GM12878 (cell line): Measurements from ENCODE around the gene MAD1L1. TPM values are rescaled to one million over a fixed set of nuclear protein-coding genes. Genes with fewer than 3 reads are reported as not detected.

Experiments
- ATAC-seq: fragments of 200-7000 bp; cut with Tn5 transposase; 3 replicates; pipeline ENCODE4 v1.9.1; 2020; ENCODE audit warnings: mild to moderate bottlenecking, moderate library complexity
- BruUV-seq: library from RNA; stranded (reverse); fragments of 400-500 nt; replicated peaks from 2 replicates; lab custom pipeline; 2021; lab: Mats Ljungman, UMichigan
- CTCF ChIA-PET: fragments of 300-600 bp; sonication (Branson Sonifier 250); formaldehyde crosslinking; extraction: SDS; loops from one replicate; lab custom pipeline; 2021; ENCODE audit warnings: inconsistent platforms; lab: Yijun Ruan, JAX
- POLR2A ChIA-PET: fragments of 350-600 bp; formaldehyde crosslinking; extraction: SDS; loops from one replicate; lab custom pipeline; 2021; ENCODE audit warnings: inconsistent platforms; lab: Charles Lee
- RAD21 ChIA-PET: fragments of 300-600 bp; sonication (Branson Sonifier 250); formaldehyde crosslinking; loops from one replicate; lab custom pipeline; 2023; ENCODE audit warnings: antibody characterized with exemption; ENCODE audit not compliant: unreplicated experiment; lab: Charles Lee
- SMC1A ChIA-PET: fragments of 300-600 bp; sonication (Branson Sonifier 250); formaldehyde crosslinking; loops from one replicate; lab custom pipeline; 2023; ENCODE audit not compliant: unreplicated experiment, uncharacterized antibody; lab: Charles Lee
- DNase-seq: peaks from one replicate; pipeline ENCODE4 v3.0.0-alpha.2; 2011; ENCODE audit warnings: low read depth, low spot score
- FAIRE-seq: peaks from 3 replicates; lab custom pipeline; 2011; peaks lifted over from hg19 to GRCh38; lab: Jason Lieb, UNC
- H2AFZ ChIP-seq: 2 replicates; pipeline ENCODE4 v1.6.0; 2011; ENCODE audit warnings: low read depth, low read length, control low read depth; ENCODE audit not compliant: control insufficient read depth
- H3K27ac ChIP-seq: 2 replicates; pipeline ENCODE4 v1.5.1; 2011; ENCODE audit warnings: control low read depth; ENCODE audit not compliant: control insufficient read depth, insufficient read depth
- H3K27me3 ChIP-seq, 2 experiments: replicated peaks in 1 of 2; 2 replicates each; pipeline versions ENCODE4 v1.6.0 to v1.6.1; 2011; ENCODE audit warnings: low read length in 1 of 2; ENCODE audit not compliant: control insufficient read depth in 2 of 2, insufficient read depth in 2 of 2
- H3K36me3 ChIP-seq, 2 experiments: 2 replicates each; pipeline ENCODE4 v1.5.1; 2011; ENCODE audit warnings: low read length in 1 of 2; ENCODE audit not compliant: control insufficient read depth in 2 of 2, insufficient read depth in 2 of 2
- H3K4me1 ChIP-seq: 2 replicates; pipeline ENCODE4 v1.6.1; 2011; ENCODE audit warnings: mild to moderate bottlenecking, low read length, moderate library complexity, mixed read lengths; ENCODE audit not compliant: control insufficient read depth, insufficient read depth
- H3K4me2 ChIP-seq: 2 replicates; pipeline ENCODE4 v1.6.0; 2011; ENCODE audit warnings: control low read depth; ENCODE audit not compliant: control insufficient read depth, insufficient read depth
- H3K4me3 ChIP-seq: fragments of 200-600 bp; sonication (generic); 2 replicates; pipeline ENCODE4 v1.5.1; 2016
- H3K79me2 ChIP-seq: 2 replicates; pipeline ENCODE4 v1.6.0; 2011; ENCODE audit warnings: low read length; ENCODE audit not compliant: control insufficient read depth, insufficient read depth
- H3K9ac ChIP-seq: 2 replicates; pipeline ENCODE4 v1.8.0; 2011; ENCODE audit warnings: low read length, control low read depth, mixed read lengths; ENCODE audit not compliant: control insufficient read depth, insufficient read depth
- H3K9me3 ChIP-seq: replicated peaks from 3 replicates; pipeline ENCODE4 v1.5.1; 2011; ENCODE audit warnings: mild to moderate bottlenecking, low read length; ENCODE audit not compliant: control insufficient read depth, insufficient read depth
- H4K20me1 ChIP-seq: 2 replicates; pipeline ENCODE4 v1.6.0; 2011; ENCODE audit not compliant: control insufficient read depth, insufficient read depth
- ASH2L ChIP-seq: fragments of 300-600, 200-600 bp; sonication (generic); IDR thresholded peaks from 2 replicates; pipeline ENCODE4 v1.6.1; 2017; ENCODE audit warnings: low read depth, mild to moderate bottlenecking, borderline replicate concordance
- BRCA1 ChIP-seq: IDR thresholded peaks from 2 replicates; pipeline ENCODE4 v1.6.1; 2011; ENCODE audit warnings: low read depth, low read length, improper control_type of control experiment
- CBFB ChIP-seq: IDR thresholded peaks from 2 replicates; pipeline ENCODE4 v1.6.1; 2016; ENCODE audit warnings: antibody characterized with exemption, low read depth
- GATAD2B ChIP-seq: fragments of 450-650 bp; conservative IDR thresholded peaks from 2 replicates; pipeline ENCODE4 v1.6.1; 2017; ENCODE audit warnings: low read depth, mild to moderate bottlenecking, moderate library complexity
- IKZF1 ChIP-seq: fragments of 450-650 bp; conservative IDR thresholded peaks from 2 replicates; pipeline ENCODE4 v1.6.1; 2017; ENCODE audit warnings: antibody characterized with exemption, mild to moderate bottlenecking
- NFIC ChIP-seq: IDR thresholded peaks from 2 replicates; pipeline ENCODE4 v1.6.1; 2012; ENCODE audit warnings: low read depth, mild to moderate bottlenecking, inconsistent platforms, low read length, moderate library complexity
- TCF7 ChIP-seq: IDR thresholded peaks from 2 replicates; pipeline ENCODE4 v1.6.1; 2014; ENCODE audit warnings: antibody characterized with exemption, borderline replicate concordance
- USF1 ChIP-seq: IDR thresholded peaks from 2 replicates; pipeline ENCODE4 v1.6.1; 2011; ENCODE audit warnings: borderline replicate concordance, low read depth, mild to moderate bottlenecking, moderate library complexity, mixed read lengths, low read length; ENCODE audit not compliant: insufficient read depth; ENCODE audit errors: extremely low read length
- USF2 ChIP-seq: IDR thresholded peaks from 2 replicates; pipeline ENCODE4 v1.6.1; 2011; ENCODE audit warnings: low read depth, low read length, improper control_type of control experiment, borderline replicate concordance
- YBX1 ChIP-seq: fragments of 450-650 bp; IDR thresholded peaks from 2 replicates; pipeline ENCODE4 v1.6.1; 2016; ENCODE audit warnings: antibody characterized with exemption
- ZBED1 ChIP-seq: IDR thresholded peaks from 2 replicates; pipeline ENCODE4 v1.6.1; 2016; ENCODE audit warnings: borderline replicate concordance
- WGBS: methylation state at CpG from one replicate; pipeline ENCODE4 v1.1.6; 2016; ENCODE audit warnings: low lambda C conversion rate; ENCODE audit not compliant: insufficient replicate concordance, insufficient coverage; ENCODE audit errors: missing lambda C conversion rate; 5-methylcytosine and 5-hydroxymethylcytosine counted together
- in situ Hi-C: fragments of 300-500 bp; cut with MboI; formaldehyde crosslinking; loops from 9 replicates; pipeline ENCODE4 v1.14.3; 2018; ENCODE audit warnings: mixed read lengths
- intact Hi-C: fragments of 100-400 bp; cut with micrococcal nuclease; formaldehyde crosslinking; loops from one replicate; pipeline ENCODE4 v1.14.2; 2022; ENCODE audit not compliant: unreplicated experiment
- polyA plus RNA-seq, 11 experiments: library from polyadenylated mRNA; depleted of rRNA in 4 of 11; unstranded in 6 of 11; stranded (reverse) in 5 of 11; fragments of >200 nt; fragmentation: Nextera tagmentation in 4 of 11; fragmentation: Illumina TruSeq in 1 of 11; extraction: Ambion mirVana in 4 of 11; extraction: Trizol in 1 of 11; gene quantifications; 1 replicate in 1 of 11; 2 replicates in 10 of 11; pipeline versions ENCODE4 v1.2.1 to v1.2.3, GENCODE V29; 2011 to 2016; ENCODE audit warnings: inconsistent platforms in 2 of 11, missing spikeins in 2 of 11, low read depth in 1 of 11
- total RNA-seq, 4 experiments: library from RNA; depleted of rRNA in 3 of 4; stranded (reverse); fragments of >200 nt in 3 of 4; fragmentation: Illumina TruSeq in 1 of 4; extraction: Trizol in 1 of 4; gene quantifications; 2 replicates each; pipeline versions ENCODE4 v1.2.1 to v1.2.3, GENCODE V29; 2013 to 2021

Gene MAD1L1
- total and polyA plus RNA-seq, 10 of the 15 experiments (the other 5 are each of a cell fraction or from before 2014, with no cell fraction given), result 2.2 to 76.8 (median 38.3) TPM

- TF ChIP-seq CBFB (no peak), BRCA1 (no peak), NFIC (no peak)
Measured at GRCh38 chr7:1846331-1847065, 386.2 kb downstream of the MAD1L1 start (continued).

- intact Hi-C loops (no loop called here), in situ Hi-C loops (no loop called here)
- Histone ChIP-seq H3K4me2 (no peak overlapping the region), H4K20me1 (no peaks in the 10 kb centered on the region), H3K27ac (no peak overlapping the region), H3K4me3 (no peak overlapping the region), H3K4me1 (no peaks in the 10 kb centered on the region), H3K79me2 (no peaks in the 10 kb centered on the region), H2AFZ (no peak overlapping the region), H3K27me3 (no peaks in the 10 kb centered on the region), H3K9ac (no peak overlapping the region), H3K9me3 (no peaks in the 10 kb centered on the region), H3K36me3 (peaks cover 0 to 2% of the 10 kb centered on the region in 2 experiments; a peak in 2 of 4 replicates)
- ChIA-PET POLR2A (no interaction called here), RAD21 (no interaction called here), CTCF (no interaction called here), SMC1A (no interaction called here)
- ATAC-seq, result no peak
- WGBS, result 90% methylated on average over 34 of the region's 43 CpGs
- no TSS peak for BruUV-seq
- TF ChIP-seq USF2, result no peak
- no peak for TF ChIP-seq TCF7
- no peak for TF ChIP-seq GATAD2B
- TF ChIP-seq ASH2L, result no peak
- no peak for TF ChIP-seq USF1
- TF ChIP-seq IKZF1, result no peak
- TF ChIP-seq ZBED1, result no peak
- TF ChIP-seq YBX1, result no peak
- no peak for FAIRE-seq
- no peak for DNase-seq
Measured at GRCh38 chr7:1845536-1846311, 387.0 kb downstream of the MAD1L1 start.
